ENCODE data around the gene COA1. TPM values are rescaled to one million over a fixed set of nuclear protein-coding genes. Genes with fewer than 3 reads are reported as not detected.
A peak's percentile ranks its signal among the peaks of the same experiment; 100 is the strongest.
"Not testable (repeated sequence)": the region's sequence is repeated elsewhere in the genome, so short reads cannot be mapped to it uniquely, and the experiment has no call there.

The COA1 gene
- total RNA-seq, 2 experiments from 2014 or later: 82.1 to 84.1 TPM

GRCh38 chr7:43721193-43721806 lies 8.0 kb downstream of the COA1 start:
- H3K27ac Mint-ChIP-seq: no peak overlapping the region
- H3K4me1 Mint-ChIP-seq: peaks cover 51% of the 10 kb centered on the region
- no peak for DNase-seq

GRCh38 chr7:43716598-43716997 lies 12.7 kb downstream of the COA1 start:
- H3K27me3 Mint-ChIP-seq: no peaks in the 10 kb centered on the region
- DNase-seq: no peak
- peaks cover 34% of the 10 kb centered on the region for H3K36me3 Mint-ChIP-seq
- peaks cover 4% of the 10 kb centered on the region for H3K9me3 Mint-ChIP-seq
- H3K4me3 Mint-ChIP-seq: no peak overlapping the region
- H3K4me1 Mint-ChIP-seq: peaks cover 44% of the 10 kb centered on the region
- no peak overlapping the region for H3K27ac Mint-ChIP-seq

More at GRCh38 chr7:43721193-43721806, 8.0 kb downstream of the COA1 start:
- no peaks in the 10 kb centered on the region for H3K9me3 Mint-ChIP-seq
- H3K36me3 Mint-ChIP-seq: peaks cover 40% of the 10 kb centered on the region
- no peak overlapping the region for H3K4me3 Mint-ChIP-seq
- no peaks in the 10 kb centered on the region for H3K27me3 Mint-ChIP-seq

GRCh38 chr7:43715966-43716365 lies 13.4 kb downstream of the COA1 start:
- H3K36me3 Mint-ChIP-seq: peaks cover 36% of the 10 kb centered on the region
- not testable (repeated sequence) for H3K4me3 Mint-ChIP-seq, H3K27me3 Mint-ChIP-seq, H3K9me3 Mint-ChIP-seq, H3K27ac Mint-ChIP-seq, DNase-seq
- H3K4me1 Mint-ChIP-seq: peaks cover 43% of the 10 kb centered on the region

- Mint-ChIP-seq H3K36me3 (peaks cover 38% of the 10 kb centered on the region), H3K4me3 (no peak overlapping the region), H3K27ac (no peak overlapping the region), H3K9me3 (peaks cover 9% of the 10 kb centered on the region), H3K27me3 (no peaks in the 10 kb centered on the region), H3K4me1 (peaks cover 26% of the 10 kb centered on the region)
- no peak for DNase-seq
Measured at GRCh38 chr7:43711503-43711902, 17.8 kb downstream of the COA1 start.

- H3K9me3 Mint-ChIP-seq, H3K27ac Mint-ChIP-seq, H3K27me3 Mint-ChIP-seq, DNase-seq, H3K4me3 Mint-ChIP-seq: not testable (repeated sequence)
- Mint-ChIP-seq H3K4me1 (peaks cover 49% of the 10 kb centered on the region), H3K36me3 (peaks cover 49% of the 10 kb centered on the region)
Measured at GRCh38 chr7:43708055-43708454, 21.3 kb downstream of the COA1 start.

GRCh38 chr7:43703573-43703972 lies 25.8 kb downstream of the COA1 start:
- H3K36me3 Mint-ChIP-seq: peaks cover 38% of the 10 kb centered on the region
- no peak for DNase-seq
- H3K27ac Mint-ChIP-seq: no peak overlapping the region
- no peak overlapping the region for H3K4me3 Mint-ChIP-seq
- peaks cover 55% of the 10 kb centered on the region for H3K4me1 Mint-ChIP-seq
- H3K9me3 Mint-ChIP-seq: peaks cover 4% of the 10 kb centered on the region
- no peaks in the 10 kb centered on the region for H3K27me3 Mint-ChIP-seq

GRCh38 chr7:43702974-43703373 lies 26.3 kb downstream of the COA1 start:
- H3K27me3 Mint-ChIP-seq: no peaks in the 10 kb centered on the region
- H3K9me3 Mint-ChIP-seq: peaks cover 1% of the 10 kb centered on the region
- H3K27ac Mint-ChIP-seq: peak overlapping the region; percentile 22
- no peak for DNase-seq
- peaks cover 59% of the 10 kb centered on the region for H3K4me1 Mint-ChIP-seq
- H3K4me3 Mint-ChIP-seq: no peak overlapping the region
- H3K36me3 Mint-ChIP-seq: peaks cover 33% of the 10 kb centered on the region

GRCh38 chr7:43701929-43702328 lies 27.4 kb downstream of the COA1 start:
- no peaks in the 10 kb centered on the region for H3K27me3 Mint-ChIP-seq
- peaks cover 62% of the 10 kb centered on the region for H3K4me1 Mint-ChIP-seq
- DNase-seq: no peak
- peaks cover 1% of the 10 kb centered on the region for H3K9me3 Mint-ChIP-seq
- H3K27ac Mint-ChIP-seq: no peak overlapping the region
- peaks cover 27% of the 10 kb centered on the region for H3K36me3 Mint-ChIP-seq
- no peak overlapping the region for H3K4me3 Mint-ChIP-seq

- peaks cover 62% of the 10 kb centered on the region for H3K4me1 Mint-ChIP-seq
- H3K27me3 Mint-ChIP-seq: no peaks in the 10 kb centered on the region
- peaks cover 1% of the 10 kb centered on the region for H3K9me3 Mint-ChIP-seq
- H3K27ac Mint-ChIP-seq: no peak overlapping the region
- DNase-seq: no peak
- H3K4me3 Mint-ChIP-seq: no peak overlapping the region
- peaks cover 27% of the 10 kb centered on the region for H3K36me3 Mint-ChIP-seq
Measured at GRCh38 chr7:43701500-43701854, 27.8 kb downstream of the COA1 start.

- Mint-ChIP-seq H3K4me3 (no peak overlapping the region), H3K36me3 (peaks cover 26% of the 10 kb centered on the region), H3K9me3 (peaks cover 1% of the 10 kb centered on the region), H3K27ac (no peak overlapping the region), H3K4me1 (peaks cover 61% of the 10 kb centered on the region), H3K27me3 (no peaks in the 10 kb centered on the region)
- DNase-seq: no peak
Measured at GRCh38 chr7:43700646-43701499, 28.4 kb downstream of the COA1 start.

- Mint-ChIP-seq H3K9me3 (peaks cover 1% of the 10 kb centered on the region), H3K4me3 (no peak overlapping the region), H3K27ac (no peak overlapping the region), H3K36me3 (peaks cover 19% of the 10 kb centered on the region), H3K4me1 (peaks cover 53% of the 10 kb centered on the region), H3K27me3 (no peaks in the 10 kb centered on the region)
- DNase-seq: no peak
Measured at GRCh38 chr7:43700059-43700501, 29.2 kb downstream of the COA1 start.

GRCh38 chr7:43698460-43699255 lies 30.7 kb downstream of the COA1 start:
- Mint-ChIP-seq H3K27me3 (no peaks in the 10 kb centered on the region), H3K36me3 (peaks cover 6% of the 10 kb centered on the region), H3K4me3 (no peak overlapping the region), H3K9me3 (peaks cover 1% of the 10 kb centered on the region), H3K27ac (peak overlapping the region; percentile 44), H3K4me1 (peaks cover 39% of the 10 kb centered on the region)
- no peak for DNase-seq

- H3K36me3 Mint-ChIP-seq: peaks cover 4% of the 10 kb centered on the region
- peak overlapping the region; percentile 21 for H3K27ac Mint-ChIP-seq
- no peak overlapping the region for H3K4me3 Mint-ChIP-seq
- H3K27me3 Mint-ChIP-seq: no peaks in the 10 kb centered on the region
- no peak for DNase-seq
- no peaks in the 10 kb centered on the region for H3K9me3 Mint-ChIP-seq
- H3K4me1 Mint-ChIP-seq: peaks cover 29% of the 10 kb centered on the region
Measured at GRCh38 chr7:43697690-43698089, 31.6 kb downstream of the COA1 start.

- no peaks in the 10 kb centered on the region for H3K27me3 Mint-ChIP-seq
- H3K9me3 Mint-ChIP-seq: no peaks in the 10 kb centered on the region
- peaks cover 38% of the 10 kb centered on the region for H3K4me1 Mint-ChIP-seq
- DNase-seq: no peak
- no peak overlapping the region for H3K4me3 Mint-ChIP-seq
- H3K36me3 Mint-ChIP-seq: peaks cover 5% of the 10 kb centered on the region
- no peak overlapping the region for H3K27ac Mint-ChIP-seq
Measured at GRCh38 chr7:43695365-43695764, 34.0 kb downstream of the COA1 start.

GRCh38 chr7:43694399-43694748 lies 34.9 kb downstream of the COA1 start:
- H3K36me3 Mint-ChIP-seq: peaks cover 7% of the 10 kb centered on the region

More at GRCh38 chr7:43694399-43694748, 34.9 kb downstream of the COA1 start:
- Mint-ChIP-seq H3K9me3 (no peaks in the 10 kb centered on the region), H3K27ac (no peak overlapping the region), H3K4me3 (no peak overlapping the region), H3K27me3 (no peaks in the 10 kb centered on the region), H3K4me1 (peaks cover 39% of the 10 kb centered on the region)
- DNase-seq: no peak
